ENCODE measurements around the gene AFAP1. TPM values are rescaled to one million over a fixed set of nuclear protein-coding genes. Genes with fewer than 3 reads are reported as not detected.

The AFAP1 gene
- total RNA-seq, 1 experiment from 2014 or later, result 11.3 TPM

GRCh38 chr4:7821245-7822136 is 118.2 kb downstream of the AFAP1 start:
- H3K27me3 ChIP-seq (ENCODE audit: control insufficient read depth, insufficient read depth, low read length), result no peaks in the 10 kb centered on the region
- peaks cover 5% of the 10 kb centered on the region for H3K36me3 ChIP-seq (replicated peaks; ENCODE audit: control insufficient read depth, insufficient read depth, low read length)
- H3K4me3 ChIP-seq (ENCODE audit: insufficient read depth, low read depth, low read length), result no peak overlapping the region
- no peak for DNase-seq

- no peak overlapping the region for H3K4me3 ChIP-seq (ENCODE audit: insufficient read depth, low read depth, low read length)
- H3K36me3 ChIP-seq (replicated peaks; ENCODE audit: control insufficient read depth, insufficient read depth, low read length), result peaks cover 7% of the 10 kb centered on the region
- H3K27me3 ChIP-seq (ENCODE audit: control insufficient read depth, insufficient read depth, low read length), result no peaks in the 10 kb centered on the region
- DNase-seq, result no peak
Measured at GRCh38 chr4:7820031-7820818, 119.4 kb downstream of the AFAP1 start.

GRCh38 chr4:7819446-7819845 is 120.2 kb downstream of the AFAP1 start:
- Histone ChIP-seq H3K27me3 (ENCODE audit: control insufficient read depth, insufficient read depth, low read length) (no peaks in the 10 kb centered on the region), H3K36me3 (replicated peaks; ENCODE audit: control insufficient read depth, insufficient read depth, low read length) (peaks cover 7% of the 10 kb centered on the region), H3K4me3 (ENCODE audit: insufficient read depth, low read depth, low read length) (no peak overlapping the region)
- no peak for DNase-seq

- Histone ChIP-seq H3K36me3 (replicated peaks; ENCODE audit: control insufficient read depth, insufficient read depth, low read length) (peaks cover 7% of the 10 kb centered on the region), H3K4me3 (ENCODE audit: insufficient read depth, low read depth, low read length) (no peak overlapping the region), H3K27me3 (ENCODE audit: control insufficient read depth, insufficient read depth, low read length) (no peaks in the 10 kb centered on the region)
- no peak for DNase-seq
Measured at GRCh38 chr4:7818399-7818911, 121.2 kb downstream of the AFAP1 start.

- no peak overlapping the region for H3K4me3 ChIP-seq (ENCODE audit: insufficient read depth, low read depth, low read length)
- no peak for DNase-seq
- no peaks in the 10 kb centered on the region for H3K27me3 ChIP-seq (ENCODE audit: control insufficient read depth, insufficient read depth, low read length)
- H3K36me3 ChIP-seq (replicated peaks; ENCODE audit: control insufficient read depth, insufficient read depth, low read length), result peaks cover 7% of the 10 kb centered on the region
Measured at GRCh38 chr4:7817877-7818398, 121.7 kb downstream of the AFAP1 start.

GRCh38 chr4:7816771-7817170 is 122.9 kb downstream of the AFAP1 start:
- Histone ChIP-seq H3K36me3 (replicated peaks; ENCODE audit: control insufficient read depth, insufficient read depth, low read length) (peaks cover 7% of the 10 kb centered on the region), H3K27me3 (ENCODE audit: control insufficient read depth, insufficient read depth, low read length) (no peaks in the 10 kb centered on the region), H3K4me3 (ENCODE audit: insufficient read depth, low read depth, low read length) (no peak overlapping the region)
- DNase-seq, result no peak

GRCh38 chr4:7815981-7816380 is 123.7 kb downstream of the AFAP1 start:
- no peak for DNase-seq
- peaks cover 7% of the 10 kb centered on the region for H3K36me3 ChIP-seq (replicated peaks; ENCODE audit: control insufficient read depth, insufficient read depth, low read length)
- no peaks in the 10 kb centered on the region for H3K27me3 ChIP-seq (ENCODE audit: control insufficient read depth, insufficient read depth, low read length)
- H3K4me3 ChIP-seq (ENCODE audit: insufficient read depth, low read depth, low read length), result no peak overlapping the region

- Histone ChIP-seq H3K36me3 (replicated peaks; ENCODE audit: control insufficient read depth, insufficient read depth, low read length) (peaks cover 7% of the 10 kb centered on the region), H3K4me3 (ENCODE audit: insufficient read depth, low read depth, low read length) (no peak overlapping the region), H3K27me3 (ENCODE audit: control insufficient read depth, insufficient read depth, low read length) (no peaks in the 10 kb centered on the region)
- DNase-seq, result no peak
Measured at GRCh38 chr4:7815562-7815961, 124.1 kb downstream of the AFAP1 start.

GRCh38 chr4:7814451-7814850 is 125.2 kb downstream of the AFAP1 start:
- no peaks in the 10 kb centered on the region for H3K27me3 ChIP-seq (ENCODE audit: control insufficient read depth, insufficient read depth, low read length)
- H3K4me3 ChIP-seq (ENCODE audit: insufficient read depth, low read depth, low read length), result no peak overlapping the region
- H3K36me3 ChIP-seq (replicated peaks; ENCODE audit: control insufficient read depth, insufficient read depth, low read length), result peaks cover 8% of the 10 kb centered on the region
- no peak for DNase-seq

- no peaks in the 10 kb centered on the region for H3K27me3 ChIP-seq (ENCODE audit: control insufficient read depth, insufficient read depth, low read length)
- H3K36me3 ChIP-seq (replicated peaks; ENCODE audit: control insufficient read depth, insufficient read depth, low read length), result peaks cover 8% of the 10 kb centered on the region
- DNase-seq, result no peak
- no peak overlapping the region for H3K4me3 ChIP-seq (ENCODE audit: insufficient read depth, low read depth, low read length)
Measured at GRCh38 chr4:7813674-7814073, 126.0 kb downstream of the AFAP1 start.

- H3K27me3 ChIP-seq (ENCODE audit: control insufficient read depth, insufficient read depth, low read length), result no peaks in the 10 kb centered on the region
- H3K36me3 ChIP-seq (replicated peaks; ENCODE audit: control insufficient read depth, insufficient read depth, low read length), result peaks cover 7% of the 10 kb centered on the region
- DNase-seq, result no peak
- no peak overlapping the region for H3K4me3 ChIP-seq (ENCODE audit: insufficient read depth, low read depth, low read length)
Measured at GRCh38 chr4:7812921-7813320, 126.7 kb downstream of the AFAP1 start.

- Histone ChIP-seq H3K36me3 (replicated peaks; ENCODE audit: control insufficient read depth, insufficient read depth, low read length) (peaks cover 6% of the 10 kb centered on the region), H3K27me3 (ENCODE audit: control insufficient read depth, insufficient read depth, low read length) (no peaks in the 10 kb centered on the region), H3K4me3 (ENCODE audit: insufficient read depth, low read depth, low read length) (no peak overlapping the region)
- no peak for DNase-seq
Measured at GRCh38 chr4:7812231-7812857, 127.3 kb downstream of the AFAP1 start.

GRCh38 chr4:7811536-7812191 is 128.0 kb downstream of the AFAP1 start:
- DNase-seq, result no peak
- Histone ChIP-seq H3K36me3 (replicated peaks; ENCODE audit: control insufficient read depth, insufficient read depth, low read length) (peaks cover 6% of the 10 kb centered on the region), H3K4me3 (ENCODE audit: insufficient read depth, low read depth, low read length) (no peak overlapping the region), H3K27me3 (ENCODE audit: control insufficient read depth, insufficient read depth, low read length) (no peaks in the 10 kb centered on the region)
